K562 (cell line): Measurements from ENCODE around the gene PLEKHA5. TPM values are rescaled to one million over a fixed set of nuclear protein-coding genes. Genes with fewer than 3 reads are reported as not detected.

ENCODE experiments used
- ATAC-seq: fragments of 200-7000 bp; cut with Tn5 transposase; 3 replicates; pipeline ENCODE4 v1.9.1; 2020; ENCODE audit warnings: moderate library complexity
- BruUV-seq: library from RNA; stranded (reverse); fragments of 400-500 nt; replicated peaks from 2 replicates; lab custom pipeline; 2021; lab: Mats Ljungman, UMichigan
- CTCF ChIA-PET: fragments of 300-600 bp; formaldehyde crosslinking; extraction: SDS; loops from one replicate; lab custom pipeline; 2021; ENCODE audit warnings: low intra/inter-chr PET ratio; lab: Yijun Ruan, JAX
- POLR2A ChIA-PET: fragments of 300-600, 350-650 bp; sonication (Branson Sonifier 250); formaldehyde crosslinking; extraction: SDS; loops from one replicate; lab custom pipeline; 2021; ENCODE audit warnings: antibody characterized with exemption, inconsistent platforms; lab: Yijun Ruan, JAX
- DNase-seq, 4 experiments: peaks; one replicate each; pipeline versions ENCODE4 v3.0.0 to v3.0.0-alpha.2; 2011 to 2018; ENCODE audit warnings: low spot score in 3 of 4, mixed read lengths in 3 of 4; ENCODE audit errors: extremely low read depth in 1 of 4
- FAIRE-seq: peaks from 2 replicates; lab custom pipeline; 2011; peaks lifted over from hg19 to GRCh38; lab: Jason Lieb, UNC
- H2AFZ ChIP-seq: 2 replicates; pipeline ENCODE4 v1.6.0; 2011; ENCODE audit warnings: low read depth, low read length, control low read depth, inconsistent platforms
- H3K27ac ChIP-seq: fragments of 200-600 bp; 3 replicates; pipeline ENCODE4 v1.8.0; 2011; ENCODE audit warnings: low read depth, mild to moderate bottlenecking, control low read depth, inconsistent platforms, low read length, moderate library complexity, mixed read lengths; ENCODE audit errors: extremely low read depth
- H3K27me3 ChIP-seq, 2 experiments: fragments of 300-600 bp in 1 of 2; 2 replicates in 1 of 2; 3 replicates in 1 of 2; pipeline versions ENCODE4 v1.6.0 to v1.8.0; 2011; ENCODE audit warnings: inconsistent platforms in 2 of 2, low read length in 2 of 2, mild to moderate bottlenecking in 1 of 2, mixed read lengths in 1 of 2, moderate library complexity in 1 of 2; ENCODE audit not compliant: control insufficient read depth in 2 of 2, insufficient read depth in 2 of 2
- H3K36me3 ChIP-seq: fragments of 300-600 bp; 3 replicates; pipeline ENCODE4 v1.8.0; 2011; ENCODE audit warnings: mild to moderate bottlenecking, low read length, inconsistent platforms; ENCODE audit not compliant: control insufficient read depth, insufficient read depth
- H3K4me1 ChIP-seq, 2 experiments: fragments of 200-600 bp in 1 of 2; replicated peaks in 1 of 2; 2 replicates in 1 of 2; 3 replicates in 1 of 2; pipeline versions ENCODE4 v1.5.1 to v1.8.0; 2011; ENCODE audit warnings: inconsistent platforms in 2 of 2, low read length in 2 of 2, mild to moderate bottlenecking in 1 of 2, mixed read lengths in 1 of 2, moderate library complexity in 1 of 2; ENCODE audit not compliant: control insufficient read depth in 2 of 2, insufficient read depth in 2 of 2
- H3K4me2 ChIP-seq: 2 replicates; pipeline ENCODE4 v1.6.1; 2011; ENCODE audit warnings: low read length, control low read depth, inconsistent platforms, mixed read lengths; ENCODE audit not compliant: insufficient read depth
- H3K4me3 ChIP-seq: fragments of 200-600 bp; sonication (generic), shearing (Covaris generic); 2 replicates; pipeline ENCODE4 v1.5.1; 2016; ENCODE audit warnings: control low read depth, inconsistent platforms
- H3K79me2 ChIP-seq: fragments of 200-600 bp; 3 replicates; pipeline ENCODE4 v1.8.0; 2011; ENCODE audit warnings: low read length, inconsistent platforms; ENCODE audit not compliant: control insufficient read depth, insufficient read depth
- H3K9ac ChIP-seq, 2 experiments: 2 replicates each; pipeline versions ENCODE4 v1.6.0 to v1.6.1; 2011; ENCODE audit warnings: low read depth in 2 of 2, low read length in 2 of 2, control low read depth in 1 of 2, inconsistent platforms in 1 of 2, mild to moderate bottlenecking in 1 of 2, mixed read lengths in 1 of 2; ENCODE audit not compliant: insufficient read depth in 1 of 2
- H3K9me1 ChIP-seq: one replicate; pipeline ENCODE4 v1.6.0; 2011; ENCODE audit warnings: inconsistent platforms, mild to moderate bottlenecking, low read length, moderate library complexity; ENCODE audit not compliant: control insufficient read depth, insufficient read depth
- H3K9me3 ChIP-seq: replicated peaks from 2 replicates; pipeline ENCODE4 v1.5.1; 2011; ENCODE audit warnings: low read depth, low read length, inconsistent platforms; ENCODE audit not compliant: control insufficient read depth, insufficient read depth
- H4K20me1 ChIP-seq: replicated peaks from 2 replicates; pipeline ENCODE4 v1.6.1; 2011; ENCODE audit warnings: low read length, inconsistent platforms, mixed read lengths; ENCODE audit not compliant: control insufficient read depth, insufficient read depth
- BRD4 ChIP-seq: fragments of 200-600 bp; sonication (generic); IDR thresholded peaks from 2 replicates; pipeline ENCODE4 v1.6.1; 2017; ENCODE audit warnings: inconsistent platforms
- CEBPG ChIP-seq, 3 experiments: fragments of 200-800 bp in 1 of 3; sonication (Bioruptor generic) in 1 of 3; sonication (generic) in 1 of 3; formaldehyde crosslinking in 1 of 3; IDR thresholded peaks in 2 of 3; conservative IDR thresholded peaks in 1 of 3; 2 replicates each; pipeline versions ENCODE4 v1.6.1 to v1.8.0; 2016 to 2022; ENCODE audit warnings: missing compliant biosample characterization in 2 of 3, missing genetic modification characterization in 2 of 3, mild to moderate bottlenecking in 1 of 3, missing genetic modification reagents in 1 of 3
- DPF2 ChIP-seq: fragments of 450-650 bp; IDR thresholded peaks from 2 replicates; pipeline ENCODE4 v1.6.1; 2016
- IRF2 ChIP-seq: sonication (generic); formaldehyde crosslinking; IDR thresholded peaks from 2 replicates; pipeline ENCODE4 v1.8.1; 2022; ENCODE audit warnings: mild to moderate bottlenecking, missing genetic modification reagents
- MXI1 ChIP-seq: IDR thresholded peaks from 2 replicates; pipeline ENCODE4 v1.6.1; 2011; ENCODE audit warnings: low read depth, mild to moderate bottlenecking, improper control_type of control experiment, low read length
- TAF15 ChIP-seq: fragments of 200-400 bp; formaldehyde crosslinking; IDR thresholded peaks from 2 replicates; pipeline ENCODE4 v1.6.1; 2017; ENCODE audit warnings: mild to moderate bottlenecking, low read depth, low read length, moderate library complexity
- ZNF165 ChIP-seq: fragments of 250-450 bp; sonication (Bioruptor Pico); IDR thresholded peaks from 2 replicates; pipeline ENCODE4 v1.4.0; 2020; ENCODE audit warnings: borderline replicate concordance
- WGBS: fragments of 100-300 bp; shearing (Covaris generic); methylation state at CpG from one replicate; pipeline ENCODE4 v1.1.6; 2016; ENCODE audit warnings: low coverage, mixed read lengths; ENCODE audit not compliant: insufficient coverage; ENCODE audit errors: missing lambda C conversion rate; 5-methylcytosine and 5-hydroxymethylcytosine counted together
- in situ Hi-C: fragments of 300-500 bp; cut with MboI; formaldehyde crosslinking; loops from 4 replicates; pipeline ENCODE4 v1.15.0; 2018; ENCODE audit warnings: inconsistent platforms, mixed read lengths
- intact Hi-C: fragments of 100-400 bp; cut with micrococcal nuclease; formaldehyde crosslinking; loops from 2 replicates; pipeline ENCODE4 v1.14.2; 2022
- polyA plus RNA-seq, 8 experiments: library from polyadenylated mRNA; depleted of rRNA in 4 of 8; stranded (reverse) in 5 of 8; unstranded in 3 of 8; fragments of >200 nt; fragmentation: Nextera tagmentation in 2 of 8; fragmentation: Illumina TruSeq in 1 of 8; extraction: Ambion mirVana in 2 of 8; extraction: Trizol in 1 of 8; gene quantifications; 2 replicates each; pipeline versions ENCODE4 v1.2.1 to v1.2.3, GENCODE V29; 2011 to 2014; ENCODE audit warnings: inconsistent platforms in 1 of 8, missing spikeins in 1 of 8
- total RNA-seq, 7 experiments: library from RNA; depleted of rRNA in 6 of 7; stranded (reverse); fragments of >200 nt in 6 of 7; fragmentation: Illumina TruSeq in 2 of 7; extraction: Trizol in 2 of 7; gene quantifications; 2 replicates each; pipeline versions ENCODE4 v1.2.1 to v1.2.3, GENCODE V29; 2011 to 2021; ENCODE audit warnings: low replicate concordance in 1 of 7
- TF ChIP-seq, protein P1 (sequence below): fragments of 450-650 bp; formaldehyde crosslinking; IDR thresholded peaks from 2 replicates; pipeline ENCODE4 v1.4.0; 2020; ENCODE audit warnings: mild to moderate bottlenecking, moderate library complexity

PLEKHA5 gene
- total and polyA plus RNA-seq, 9 of the 15 experiments (the other 6 are each of a cell fraction or from before 2014, with no cell fraction given) = 7.2 to 26.2 (median 17.4) TPM

DNA sequence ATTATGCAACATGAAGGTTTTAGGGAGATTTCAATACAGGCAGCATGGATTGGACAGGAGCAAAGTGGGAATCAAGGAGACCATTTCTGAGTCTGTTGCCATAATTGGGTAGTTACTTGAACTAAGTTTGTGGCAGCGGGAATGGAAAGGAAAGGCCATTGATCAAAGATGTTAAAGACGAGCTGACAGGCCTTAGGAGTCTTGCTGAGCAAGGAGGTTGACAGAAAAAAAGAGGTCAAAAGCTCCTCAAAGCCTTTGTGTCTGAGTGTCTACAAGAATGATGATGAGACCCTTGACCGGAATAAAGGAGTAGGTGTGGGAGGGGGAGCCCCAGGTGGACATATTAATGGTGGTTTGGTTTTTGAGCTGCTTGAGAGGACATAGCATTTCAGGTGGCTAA, 9.4 kb downstream of the PLEKHA5 start:
- FAIRE-seq = peak; percentile 62
- Histone ChIP-seq H4K20me1 (no peaks in the 10 kb centered on the region; the same call in 1 of the 2 replicates), H3K9me3 (no peaks in the 10 kb centered on the region), H3K4me1 (peaks cover 0 to 15% of the 10 kb centered on the region in 2 experiments; a peak in 3 of 5 replicates), H3K4me3 (no peak overlapping the region), H3K4me2 (no peak overlapping the region), H3K9ac (no peak overlapping the region), H3K27me3 (no peaks in the 10 kb centered on the region), H3K79me2 (peaks cover 75% of the 10 kb centered on the region), H3K36me3 (peaks cover 33% of the 10 kb centered on the region), H3K27ac (no peak overlapping the region), H3K9me1 (no peaks in the 10 kb centered on the region), H2AFZ (no peak overlapping the region)
- no TSS peak for BruUV-seq
- WGBS = 87% methylated on average over 3 of the region's 3 CpGs
- TF ChIP-seq ZNF165 (CRISPR knock-in tag) = no peak
- no peak for TF ChIP-seq BRD4
- no peak for TF ChIP-seq CEBPG (CRISPR knock-in tag; IDR thresholded peaks at IDR 0.05)
- no peak for TF ChIP-seq CEBPG (tag; conservative IDR thresholded peaks at IDR 0.05 in 1 of 2, IDR thresholded peaks at IDR 0.05 in 1 of 2)
- TF ChIP-seq, protein P1, sequence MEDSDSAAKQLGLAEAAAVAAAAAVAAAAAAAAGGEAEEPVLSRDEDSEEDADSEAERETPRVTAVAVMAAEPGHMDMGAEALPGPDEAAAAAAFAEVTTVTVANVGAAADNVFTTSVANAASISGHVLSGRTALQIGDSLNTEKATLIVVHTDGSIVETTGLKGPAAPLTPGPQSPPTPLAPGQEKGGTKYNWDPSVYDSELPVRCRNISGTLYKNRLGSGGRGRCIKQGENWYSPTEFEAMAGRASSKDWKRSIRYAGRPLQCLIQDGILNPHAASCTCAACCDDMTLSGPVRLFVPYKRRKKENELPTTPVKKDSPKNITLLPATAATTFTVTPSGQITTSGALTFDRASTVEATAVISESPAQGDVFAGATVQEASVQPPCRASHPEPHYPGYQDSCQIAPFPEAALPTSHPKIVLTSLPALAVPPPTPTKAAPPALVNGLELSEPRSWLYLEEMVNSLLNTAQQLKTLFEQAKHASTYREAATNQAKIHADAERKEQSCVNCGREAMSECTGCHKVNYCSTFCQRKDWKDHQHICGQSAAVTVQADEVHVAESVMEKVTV (CRISPR knock-in tag) = no peak
- TF ChIP-seq DPF2 = no peak
- TF ChIP-seq MXI1 = no peak
- TF ChIP-seq IRF2 (CRISPR knock-in tag) = no peak
- no peak for TF ChIP-seq TAF15
- in situ Hi-C loops = no loop called here
- intact Hi-C loops = no loop called here
- ChIA-PET CTCF (no interaction called here), POLR2A (interaction anchor here (0.6 to 1.0 kb wide), 2 partner anchors 8 to 69 kb away, joined by 3 to 5 read pairs; no protein-coding TSS in a partner anchor)
- ATAC-seq = no peak
- DNase-seq = no peak
